NCI-H524 treated with DMSO at 0.1 percent for 48 hours (cell line): ENCODE measurements around the gene GTF3C6.
"Not testable (repeated sequence)": the region's sequence is repeated elsewhere in the genome, so short reads cannot be mapped to it uniquely, and the experiment has no call there.

Experiments used
- DNase-seq: peaks from one replicate; lab custom pipeline; 2025; lab: John Stamatoyannopoulos, UW

Gene GTF3C6

DNA sequence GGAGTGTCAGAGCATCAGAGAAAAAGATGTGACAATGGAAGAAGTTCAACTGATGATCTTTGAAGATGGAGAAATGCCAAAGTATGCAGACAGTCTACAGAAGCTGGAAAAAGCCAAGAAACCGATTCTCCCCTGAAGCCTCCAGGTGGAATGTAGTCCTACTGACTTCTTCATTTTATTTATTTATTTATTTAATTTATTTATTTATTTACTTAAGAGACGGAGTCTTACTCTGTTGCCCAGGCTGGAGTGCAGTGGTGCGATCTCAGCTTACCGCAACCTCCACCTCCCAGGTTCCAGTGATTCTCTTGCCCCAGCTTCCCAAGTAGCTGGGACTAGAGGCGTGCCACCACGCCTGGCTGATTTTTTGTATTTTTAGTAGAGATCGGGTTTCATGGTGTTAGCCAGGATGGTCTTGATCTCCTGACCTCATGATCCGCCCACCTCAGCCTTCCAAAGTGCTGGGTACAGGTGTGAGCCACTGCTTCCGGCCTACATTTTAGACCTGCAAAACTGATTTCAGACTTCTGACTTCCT lies 21.1 kb downstream of the GTF3C6 start:
- DNase-seq = no peak

DNA sequence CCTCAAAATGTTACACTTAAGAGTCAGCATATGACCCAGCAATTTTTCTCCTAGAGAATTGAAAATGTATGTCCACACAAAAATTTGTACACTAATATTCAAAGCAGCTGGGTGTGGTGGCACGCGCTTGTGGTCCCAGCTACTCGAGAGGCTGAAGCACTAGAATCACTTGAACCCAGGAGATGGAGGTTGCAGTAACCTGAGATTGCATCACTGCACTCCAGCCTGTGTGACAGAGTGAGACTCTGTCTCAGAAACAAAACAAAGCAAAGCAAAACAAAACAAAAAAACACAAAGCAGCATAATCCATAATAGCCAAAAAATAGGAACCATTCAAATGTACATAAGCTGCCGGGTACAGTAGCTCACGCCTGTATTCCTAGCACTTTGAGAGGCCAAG lies 21.7 kb downstream of the GTF3C6 start:
- no peak for DNase-seq

DNA sequence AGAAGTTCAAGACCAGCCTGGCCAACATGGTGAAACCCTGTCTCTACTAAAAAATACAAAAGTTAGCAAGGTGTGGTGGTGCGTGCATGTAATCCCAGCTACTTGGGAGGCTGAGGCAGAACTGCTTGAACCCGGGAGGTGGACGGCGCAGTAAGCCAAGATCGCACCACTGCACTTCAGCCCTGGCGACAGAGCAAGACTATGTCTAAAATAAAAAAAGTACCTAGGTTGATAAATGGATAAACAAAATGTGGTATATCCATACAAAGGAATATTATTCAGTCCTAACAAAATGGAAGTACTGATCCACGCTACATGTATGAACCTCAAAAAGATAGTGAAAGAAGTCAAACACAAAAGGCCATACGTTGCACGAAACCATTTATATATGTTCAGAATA lies 22.1 kb downstream of the GTF3C6 start:
- no peak for DNase-seq

GRCh38 chr6:110981202-110981600 lies 22.7 kb downstream of the GTF3C6 start:
- no peak for DNase-seq

GRCh38 chr6:110990840-110991576 lies 32.5 kb downstream of the GTF3C6 start:
- no peak for DNase-seq

DNA sequence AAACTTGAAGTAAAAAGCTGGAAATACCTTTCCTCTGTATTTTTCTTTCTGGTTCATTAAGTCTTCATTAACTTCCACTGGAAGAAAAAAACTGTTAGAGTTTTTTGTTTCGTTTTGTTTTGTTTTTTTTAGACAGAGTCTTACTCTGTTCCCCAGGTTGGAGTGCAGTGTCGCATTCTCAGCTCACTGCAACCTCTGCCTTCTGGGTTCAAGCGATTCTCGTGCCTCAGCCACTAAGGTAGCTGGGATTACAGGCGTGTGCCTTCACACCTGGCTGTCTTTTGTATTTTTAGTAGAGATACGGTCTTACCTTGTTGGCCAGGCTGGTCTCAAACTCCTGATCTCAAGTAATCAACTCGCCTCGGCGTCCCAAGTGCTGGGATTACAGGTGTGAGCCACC lies 38.2 kb downstream of the GTF3C6 start:
- no peak for DNase-seq

DNA sequence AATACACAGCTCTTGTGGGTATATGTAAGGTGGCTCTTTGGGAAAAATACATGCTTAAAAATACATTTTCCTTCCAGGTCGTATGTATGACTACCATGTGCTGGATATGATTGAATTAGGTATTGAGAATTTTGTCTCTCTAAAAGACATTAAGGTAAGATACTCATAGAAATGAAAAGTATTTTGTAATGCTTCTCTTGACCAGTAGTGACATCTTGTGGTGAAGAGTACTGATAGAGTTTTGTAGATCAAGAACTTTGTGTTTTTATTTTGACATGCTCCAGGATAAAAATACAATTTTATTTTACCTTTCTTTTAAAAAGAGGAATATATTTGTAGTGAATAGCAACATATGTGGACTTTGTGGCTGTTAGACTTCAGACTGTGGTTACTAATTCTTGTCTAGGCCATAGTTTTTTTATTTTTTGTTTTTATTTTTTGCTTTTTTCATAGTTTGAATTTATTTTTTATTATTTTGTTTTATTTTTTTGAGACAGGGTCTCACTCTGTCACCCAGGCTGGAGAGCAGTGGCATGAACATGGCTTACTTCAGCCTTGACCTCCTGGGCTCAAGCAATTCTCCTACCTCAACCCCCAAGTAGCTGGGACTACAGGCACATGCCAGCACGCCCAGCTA lies 41.2 kb downstream of the GTF3C6 start:
- no peak for DNase-seq

DNA sequence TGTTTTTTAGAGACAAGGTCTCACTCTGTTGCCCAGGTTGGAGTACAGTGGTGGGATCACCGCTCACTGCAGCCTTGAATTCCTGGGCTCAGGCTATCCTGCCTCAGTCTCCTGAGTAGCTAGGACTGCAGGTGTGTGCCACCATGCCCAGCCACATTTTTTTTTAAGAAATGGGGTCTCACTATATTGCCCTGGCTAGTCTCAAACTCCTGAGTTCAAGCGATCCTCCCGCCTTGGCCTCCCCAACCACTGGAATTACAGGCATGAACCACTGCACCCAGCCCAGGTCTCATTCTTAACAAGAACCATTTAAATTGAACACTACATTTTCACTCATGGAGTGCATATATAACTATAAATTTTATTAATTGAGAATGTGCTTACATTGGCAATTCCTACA lies 43.8 kb downstream of the GTF3C6 start:
- DNase-seq = no peak

- DNase-seq = peak; percentile 3
Measured at GRCh38 chr6:111011360-111012142, 53.0 kb downstream of the GTF3C6 start.

DNA sequence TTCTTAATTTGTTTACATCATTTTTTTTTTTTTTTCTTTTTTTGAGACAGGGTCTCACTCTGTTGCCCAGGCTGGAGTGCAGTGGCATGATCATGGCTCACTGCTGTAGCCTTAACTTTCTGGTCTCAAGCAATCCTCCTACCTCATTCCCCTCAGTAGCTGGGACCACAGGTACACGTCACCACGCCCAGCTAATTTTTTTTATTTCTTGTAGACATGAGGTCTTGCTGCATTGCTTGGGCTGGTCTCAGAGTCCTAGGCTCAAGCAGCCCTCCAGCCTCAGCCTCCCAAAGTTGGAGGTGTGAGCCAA lies 53.6 kb downstream of the GTF3C6 start:
- DNase-seq = no peak

DNA sequence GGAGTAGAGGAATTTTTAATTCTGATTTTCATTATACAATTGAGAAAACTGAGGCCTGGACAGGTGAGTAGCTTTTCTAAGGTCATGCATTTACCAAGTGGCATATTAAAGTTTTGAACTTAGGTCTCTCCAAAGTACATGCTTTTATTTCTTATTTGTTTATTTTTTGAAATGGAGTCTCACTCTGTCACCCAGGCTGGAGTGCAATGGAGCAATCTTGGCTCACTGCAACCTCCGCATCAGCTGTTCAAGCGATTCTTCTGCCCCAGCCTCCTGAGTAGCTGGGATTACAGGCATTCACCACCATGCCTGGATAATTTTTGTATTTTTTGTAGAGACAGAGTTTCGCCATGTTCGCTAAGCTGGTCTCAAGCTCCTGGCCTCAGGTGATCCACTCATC lies 54.0 kb downstream of the GTF3C6 start:
- DNase-seq = not testable (repeated sequence)

DNA sequence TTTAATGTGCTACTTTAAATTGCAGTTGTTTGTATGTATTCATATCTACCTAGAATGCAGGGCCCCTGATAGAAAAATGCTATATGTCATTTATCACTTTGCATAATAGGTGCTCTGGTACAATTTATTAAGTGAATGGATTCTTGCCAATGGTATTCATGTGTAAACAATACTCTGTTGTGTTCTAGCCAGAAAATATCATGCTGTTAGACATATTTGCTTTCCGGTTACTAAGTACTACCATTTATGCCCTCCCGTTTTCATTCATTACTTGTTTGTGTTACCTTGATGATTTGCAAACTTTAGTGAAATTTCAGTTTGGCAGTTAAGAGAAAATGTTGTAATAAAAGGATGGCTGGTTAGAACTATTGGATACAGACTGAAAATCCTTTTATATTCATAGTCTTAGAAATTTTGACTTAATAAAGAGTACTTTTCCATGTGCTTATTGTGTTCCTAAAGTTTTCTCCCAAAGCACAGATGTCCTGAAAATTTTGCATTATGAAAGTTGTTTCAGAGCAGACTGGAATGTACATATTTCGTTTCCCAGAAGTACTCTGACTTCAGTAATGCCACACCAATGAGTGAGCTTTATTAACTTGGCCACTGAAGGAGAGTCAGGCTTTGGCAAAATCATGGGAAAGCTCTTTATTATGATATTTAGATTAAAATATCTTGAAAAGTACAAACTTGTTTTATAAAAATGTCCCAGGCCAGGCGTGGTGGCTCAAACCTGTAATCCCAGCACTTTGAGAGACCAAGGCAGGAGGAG lies 54.8 kb downstream of the GTF3C6 start:
- DNase-seq = no peak

- no peak for DNase-seq
Measured at GRCh38 chr6:111015389-111016124, 57.1 kb downstream of the GTF3C6 start.

- DNase-seq = not testable (repeated sequence)
Measured at GRCh38 chr6:111017241-111017640, 58.7 kb downstream of the GTF3C6 start.
